Prostate gland (tissue), 2 donors: Measurements from ENCODE around the gene ONECUT1. TPM values are rescaled to one million over a fixed set of nuclear protein-coding genes. Genes with fewer than 3 reads are reported as not detected.
A peak's percentile ranks its signal among the peaks of the same experiment; 100 is the strongest.

Experiments
- DNase-seq: peaks from one replicate; pipeline ENCODE4 v3.0.0-alpha.2; 2019; ENCODE audit warnings: low spot score
- H3K27ac ChIP-seq, 2 donors: fragments of 200-600 bp; sonication (generic); 2 replicates each; pipeline ENCODE4 v1.5.1; 2017 to 2019
- H3K27me3 ChIP-seq: fragments of 200-600 bp; sonication (generic); replicated peaks from 2 replicates; pipeline ENCODE4 v1.5.1; 2019; ENCODE audit not compliant: insufficient read depth
- H3K36me3 ChIP-seq, 2 donors: fragments of 200-600 bp; sonication (generic); 1 replicate in 1 of 2; 2 replicates in 1 of 2; pipeline versions ENCODE4 v1.5.1 to v1.8.1; 2017 to 2019
- H3K4me1 ChIP-seq: fragments of 200-600 bp; sonication (generic); replicated peaks from 2 replicates; pipeline ENCODE4 v1.5.1; 2019
- H3K4me3 ChIP-seq, 2 donors: fragments of 200-600 bp; sonication (generic); 2 replicates each; pipeline ENCODE4 v1.5.1; 2017 to 2019
- H3K9me3 ChIP-seq: fragments of 200-600 bp; sonication (generic); 2 replicates; pipeline ENCODE4 v1.5.1; 2017
- POLR2A ChIP-seq: fragments of 450-650 bp; IDR thresholded peaks from one replicate; pipeline ENCODE4 v1.6.1; 2016; ENCODE audit warnings: antibody characterized with exemption, mild to moderate bottlenecking
- POLR2AphosphoS5 ChIP-seq: sonication (generic); formaldehyde crosslinking; IDR thresholded peaks from one replicate; pipeline ENCODE4 v1.6.1; 2017; ENCODE audit warnings: antibody characterized with exemption
- WGBS: methylation state at CpG from one replicate; pipeline ENCODE4 v1.1.5; 2018; 5-methylcytosine and 5-hydroxymethylcytosine counted together
- intact Hi-C: fragments of 100-400 bp; cut with DNase I; formaldehyde crosslinking; loops from one replicate; pipeline ENCODE4 v1.14.2; 2022
- total RNA-seq, 2 donors: library from RNA; depleted of rRNA; stranded (reverse); fragments of >200 nt; gene quantifications; one replicate each; pipeline ENCODE4 v1.1.0, GENCODE V29; 2016
- TF ChIP-seq, protein P1 (sequence below), 4 experiments: fragments of 200-600 bp in 2 of 4; fragments of 450-650 bp in 2 of 4; sonication (generic) in 2 of 4; IDR thresholded peaks; 1 replicate in 3 of 4; 2 replicates in 1 of 4; pipeline ENCODE4 v1.5.1; 2016 to 2019; ENCODE audit warnings: antibody characterized with exemption in 4 of 4, mild to moderate bottlenecking in 2 of 4, moderate library complexity in 2 of 4

ONECUT1 gene
- total RNA-seq, 2 donors from 2014 or later, result 1.3 TPM; not detected in 1

DNA sequence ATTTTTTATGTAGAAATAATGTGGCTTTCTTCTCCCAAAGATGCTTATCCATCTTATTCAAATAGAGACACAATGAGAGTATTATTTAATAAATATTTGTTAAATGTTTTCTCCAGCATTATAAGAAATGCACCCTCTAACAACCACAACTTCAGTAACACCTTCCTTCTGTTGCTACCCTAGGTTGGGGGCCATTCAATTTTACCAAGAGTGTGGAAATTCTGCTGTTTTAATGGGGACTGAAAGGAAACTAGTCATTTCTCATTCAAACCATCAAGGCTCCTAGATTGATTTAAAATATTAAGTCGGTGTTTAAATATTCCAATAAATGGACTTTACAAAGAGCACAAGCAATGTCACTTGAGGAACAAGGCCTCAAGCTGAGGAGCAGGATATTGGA, 7.6 kb downstream of the ONECUT1 start:
- Histone ChIP-seq H3K27ac (no peak overlapping the region), H3K4me1 (no peaks in the 10 kb centered on the region), H3K4me3 (no peak overlapping the region), H3K36me3 (no peaks in the 10 kb centered on the region), H3K9me3 (no peaks in the 10 kb centered on the region), H3K27me3 (peaks cover 31% of the 10 kb centered on the region)
- WGBS, result 59% methylated on average over 1 of the region's 1 CpG
- TF ChIP-seq POLR2AphosphoS5, result no peak
- no peak for TF ChIP-seq POLR2A
- TF ChIP-seq, protein P1, sequence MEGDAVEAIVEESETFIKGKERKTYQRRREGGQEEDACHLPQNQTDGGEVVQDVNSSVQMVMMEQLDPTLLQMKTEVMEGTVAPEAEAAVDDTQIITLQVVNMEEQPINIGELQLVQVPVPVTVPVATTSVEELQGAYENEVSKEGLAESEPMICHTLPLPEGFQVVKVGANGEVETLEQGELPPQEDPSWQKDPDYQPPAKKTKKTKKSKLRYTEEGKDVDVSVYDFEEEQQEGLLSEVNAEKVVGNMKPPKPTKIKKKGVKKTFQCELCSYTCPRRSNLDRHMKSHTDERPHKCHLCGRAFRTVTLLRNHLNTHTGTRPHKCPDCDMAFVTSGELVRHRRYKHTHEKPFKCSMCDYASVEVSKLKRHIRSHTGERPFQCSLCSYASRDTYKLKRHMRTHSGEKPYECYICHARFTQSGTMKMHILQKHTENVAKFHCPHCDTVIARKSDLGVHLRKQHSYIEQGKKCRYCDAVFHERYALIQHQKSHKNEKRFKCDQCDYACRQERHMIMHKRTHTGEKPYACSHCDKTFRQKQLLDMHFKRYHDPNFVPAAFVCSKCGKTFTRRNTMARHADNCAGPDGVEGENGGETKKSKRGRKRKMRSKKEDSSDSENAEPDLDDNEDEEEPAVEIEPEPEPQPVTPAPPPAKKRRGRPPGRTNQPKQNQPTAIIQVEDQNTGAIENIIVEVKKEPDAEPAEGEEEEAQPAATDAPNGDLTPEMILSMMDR (IDR thresholded peaks at IDR 0.05), result no peak
- DNase-seq, result no peak
- intact Hi-C loops, result no loop called here

DNA sequence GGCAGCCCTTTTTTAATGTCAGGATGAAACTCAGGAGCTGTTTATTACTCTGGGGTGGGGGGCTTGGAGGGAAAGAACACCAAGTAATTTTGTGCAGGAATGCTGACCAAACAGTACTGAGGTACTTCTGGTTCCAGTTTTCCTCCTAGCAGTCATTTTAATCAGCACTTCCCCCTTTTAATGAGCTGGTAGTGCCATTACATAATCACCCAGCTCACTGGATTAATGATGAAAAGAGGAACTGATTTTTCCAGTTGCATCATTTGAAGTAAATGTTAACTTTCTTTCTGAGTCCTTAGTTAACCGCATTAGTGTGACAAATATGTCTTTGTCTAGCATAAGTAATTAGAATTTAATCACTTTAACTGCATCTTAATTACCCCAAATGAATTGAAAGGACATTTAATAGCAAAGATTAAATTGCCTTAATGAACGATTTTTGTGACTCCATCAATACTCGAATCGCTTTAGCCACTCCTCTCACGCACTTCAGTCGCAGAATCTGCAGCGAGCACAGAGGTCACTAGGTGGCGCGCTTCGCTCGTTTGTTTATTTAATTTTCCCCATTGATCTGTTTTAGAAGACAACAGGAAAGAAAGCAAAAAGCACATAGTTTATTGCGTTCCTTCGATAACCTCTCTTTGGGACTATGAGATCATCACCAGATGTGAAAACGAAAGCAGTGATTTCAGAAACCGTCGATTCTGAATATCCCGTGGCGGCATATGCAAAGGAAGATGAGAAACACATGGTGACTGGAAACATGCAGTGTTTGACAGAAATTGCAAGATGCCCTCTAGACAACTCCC, 9.8 kb downstream of the ONECUT1 start:
- H3K27me3 ChIP-seq, result peaks cover 17% of the 10 kb centered on the region
- no peak overlapping the region for H3K27ac ChIP-seq
- H3K9me3 ChIP-seq, result no peaks in the 10 kb centered on the region
- intact Hi-C loops, result no loop called here
- peak; percentile 33 for DNase-seq
- 5% methylated on average over 18 of the region's 18 CpGs for WGBS
- TF ChIP-seq, protein P1 (IDR thresholded peaks at IDR 0.05), result peak; percentile 60 to 66 (median 64)
- TF ChIP-seq POLR2A, result no peak
- H3K4me1 ChIP-seq, result no peaks in the 10 kb centered on the region
- no peaks in the 10 kb centered on the region for H3K36me3 ChIP-seq
- H3K4me3 ChIP-seq, result no peak overlapping the region

DNA sequence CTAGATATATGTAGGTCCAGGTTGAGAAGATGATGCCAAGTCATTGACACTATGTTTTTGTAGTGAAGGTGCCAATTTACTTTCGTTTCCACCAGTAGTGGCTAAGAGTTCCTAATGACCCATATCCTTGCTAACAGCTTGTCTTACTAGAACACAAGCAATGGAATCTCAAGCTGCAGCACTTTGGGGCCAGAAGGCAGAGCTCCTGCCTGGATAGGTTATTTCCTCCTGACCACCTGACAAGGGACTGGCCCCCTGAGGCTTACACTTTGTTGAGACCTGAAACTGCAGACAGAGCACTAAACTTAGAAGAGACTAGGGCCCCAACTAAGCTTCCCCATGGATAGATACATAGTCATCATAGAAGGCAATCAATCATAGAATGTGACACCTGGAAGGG, 11.7 kb downstream of the ONECUT1 start:
- WGBS, result 42% methylated on average over 1 of the region's 1 CpG
- DNase-seq, result no peak
- TF ChIP-seq POLR2AphosphoS5, result no peak
- TF ChIP-seq, protein P1 (IDR thresholded peaks at IDR 0.05), result no peak
- TF ChIP-seq POLR2A, result no peak
- no peaks in the 10 kb centered on the region for H3K4me1 ChIP-seq
- H3K27ac ChIP-seq, result no peak overlapping the region
- no peaks in the 10 kb centered on the region for H3K9me3 ChIP-seq
- no peaks in the 10 kb centered on the region for H3K36me3 ChIP-seq
- H3K4me3 ChIP-seq, result no peak overlapping the region
- H3K27me3 ChIP-seq, result peaks cover 4% of the 10 kb centered on the region
- intact Hi-C loops, result no loop called here

GRCh38 chr15:52772766-52773165, 17.4 kb downstream of the ONECUT1 start:
- TF ChIP-seq POLR2AphosphoS5, result no peak
- TF ChIP-seq, protein P1 (IDR thresholded peaks at IDR 0.05), result no peak
- no peak for TF ChIP-seq POLR2A
- WGBS, result 21% methylated on average over 5 of the region's 5 CpGs
- Histone ChIP-seq H3K36me3 (no peaks in the 10 kb centered on the region), H3K27ac (no peak overlapping the region), H3K9me3 (no peaks in the 10 kb centered on the region), H3K4me1 (no peaks in the 10 kb centered on the region), H3K27me3 (peaks cover 6% of the 10 kb centered on the region), H3K4me3 (no peak overlapping the region)
- intact Hi-C loops, result no loop called here
- DNase-seq, result no peak

DNA sequence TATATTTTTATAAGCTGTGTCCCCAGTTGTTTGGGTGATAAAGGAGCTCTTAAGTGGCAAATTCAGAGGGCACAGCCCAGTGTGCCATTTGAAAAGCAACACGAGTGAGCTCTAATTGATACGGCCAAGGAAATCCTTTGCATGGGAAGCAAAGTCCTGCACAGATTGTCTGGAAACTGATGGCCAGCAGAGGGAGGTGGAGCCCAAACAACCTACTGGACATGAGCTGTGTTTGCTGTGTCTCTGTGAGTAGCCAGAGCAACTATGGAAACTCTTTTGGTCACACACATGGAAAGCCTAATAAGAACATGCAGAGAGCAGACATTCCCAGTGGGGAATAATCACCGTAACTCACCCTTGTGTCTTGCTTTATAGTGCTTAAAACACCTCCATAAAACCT, 24.4 kb downstream of the ONECUT1 start:
- Histone ChIP-seq H3K27me3 (no peaks in the 10 kb centered on the region), H3K36me3 (no peaks in the 10 kb centered on the region), H3K4me1 (no peaks in the 10 kb centered on the region), H3K27ac (no peak overlapping the region), H3K9me3 (no peaks in the 10 kb centered on the region), H3K4me3 (no peak overlapping the region)
- 43% methylated on average over 3 of the region's 3 CpGs for WGBS
- intact Hi-C loops, result no loop called here
- TF ChIP-seq, protein P1 (IDR thresholded peaks at IDR 0.05), result no peak
- TF ChIP-seq POLR2AphosphoS5 (no peak), POLR2A (no peak)
- DNase-seq, result no peak
